ENCODE data around the gene LATS2.
"Not testable (repeated sequence)": the region's sequence is repeated elsewhere in the genome, so short reads cannot be mapped to it uniquely, and the experiment has no call there.

LATS2 gene

DNA sequence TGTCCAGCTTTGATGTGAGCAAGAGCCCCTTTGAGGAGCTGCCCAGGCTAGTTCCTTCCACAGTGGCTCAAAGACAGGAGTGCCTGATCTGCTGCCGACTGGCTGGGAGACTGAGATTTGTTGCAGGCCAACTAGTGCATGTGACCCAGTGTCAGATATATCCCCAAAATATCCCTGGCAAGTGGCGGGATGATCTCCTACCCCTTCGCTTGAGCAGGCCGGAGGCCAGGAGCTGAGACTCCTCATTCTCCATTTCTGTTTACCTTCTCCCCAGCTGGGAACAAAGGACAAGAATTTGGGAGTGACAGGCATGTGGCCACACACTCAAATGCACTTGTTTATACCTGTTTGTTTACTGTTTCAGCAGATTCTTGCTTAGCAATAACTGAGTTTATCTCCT is 121.7 kb downstream of the LATS2 start:
- no peak for DNase-seq (ENCODE audit: extremely low read depth, low read depth)
- TF ChIP-seq, protein P1, sequence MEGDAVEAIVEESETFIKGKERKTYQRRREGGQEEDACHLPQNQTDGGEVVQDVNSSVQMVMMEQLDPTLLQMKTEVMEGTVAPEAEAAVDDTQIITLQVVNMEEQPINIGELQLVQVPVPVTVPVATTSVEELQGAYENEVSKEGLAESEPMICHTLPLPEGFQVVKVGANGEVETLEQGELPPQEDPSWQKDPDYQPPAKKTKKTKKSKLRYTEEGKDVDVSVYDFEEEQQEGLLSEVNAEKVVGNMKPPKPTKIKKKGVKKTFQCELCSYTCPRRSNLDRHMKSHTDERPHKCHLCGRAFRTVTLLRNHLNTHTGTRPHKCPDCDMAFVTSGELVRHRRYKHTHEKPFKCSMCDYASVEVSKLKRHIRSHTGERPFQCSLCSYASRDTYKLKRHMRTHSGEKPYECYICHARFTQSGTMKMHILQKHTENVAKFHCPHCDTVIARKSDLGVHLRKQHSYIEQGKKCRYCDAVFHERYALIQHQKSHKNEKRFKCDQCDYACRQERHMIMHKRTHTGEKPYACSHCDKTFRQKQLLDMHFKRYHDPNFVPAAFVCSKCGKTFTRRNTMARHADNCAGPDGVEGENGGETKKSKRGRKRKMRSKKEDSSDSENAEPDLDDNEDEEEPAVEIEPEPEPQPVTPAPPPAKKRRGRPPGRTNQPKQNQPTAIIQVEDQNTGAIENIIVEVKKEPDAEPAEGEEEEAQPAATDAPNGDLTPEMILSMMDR (IDR thresholded peaks at IDR 0.05; ENCODE audit: low read depth, low read length) = no peak

DNA sequence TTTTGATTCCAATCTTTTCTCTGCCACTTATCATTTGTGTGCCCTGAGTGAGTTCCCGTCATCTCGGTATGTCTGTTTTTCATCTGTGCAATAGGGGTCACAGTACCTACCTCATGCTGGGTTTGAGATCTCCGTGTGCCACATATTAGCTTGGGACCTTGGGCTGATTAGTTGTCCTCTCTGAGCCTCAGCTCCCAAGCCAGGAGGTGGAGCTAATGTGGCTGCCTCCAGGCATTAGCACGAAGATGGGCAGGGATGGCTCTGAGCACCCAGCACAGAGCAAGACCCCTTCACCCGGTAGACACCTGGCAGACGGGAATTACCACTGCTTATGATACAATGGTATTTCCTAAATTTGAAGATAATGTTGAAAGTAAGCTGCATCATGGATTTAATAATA is 123.1 kb downstream of the LATS2 start:
- TF ChIP-seq, protein P1 (IDR thresholded peaks at IDR 0.05; ENCODE audit: low read depth, low read length) = no peak
- no peak for DNase-seq (ENCODE audit: extremely low read depth, low read depth)

DNA sequence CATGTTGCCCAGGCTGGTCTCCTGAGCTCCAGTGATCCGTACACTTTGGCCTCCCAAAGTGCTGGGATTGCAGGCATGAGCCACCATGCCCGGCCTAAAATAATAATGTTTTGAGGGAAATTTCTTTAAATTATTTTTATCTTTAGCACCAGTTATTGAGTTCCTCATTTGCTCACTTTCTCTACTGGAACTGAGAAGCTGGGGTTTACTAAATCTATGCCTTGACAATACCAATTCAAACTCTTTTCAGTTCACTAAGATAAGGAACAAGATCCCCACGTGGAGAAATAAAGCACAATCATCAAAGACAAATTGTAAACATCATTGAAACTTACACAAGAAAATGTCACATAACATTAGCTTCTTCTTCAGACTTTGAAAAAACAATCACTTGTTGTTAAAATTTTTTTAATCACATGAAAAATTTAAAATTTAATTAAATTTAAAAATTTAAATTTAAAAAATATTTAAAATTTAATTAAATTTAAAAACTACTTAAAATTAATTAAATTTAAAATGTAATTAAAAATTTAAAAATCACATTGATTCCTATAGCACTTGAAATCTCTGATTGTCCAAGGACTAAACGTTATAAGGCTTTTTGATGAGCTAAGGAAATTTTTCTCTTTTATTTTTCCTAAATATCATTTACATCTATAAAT is 133.7 kb downstream of the LATS2 start:
- no peak for DNase-seq (ENCODE audit: extremely low read depth, low read depth)
- TF ChIP-seq, protein P1 (IDR thresholded peaks at IDR 0.05; ENCODE audit: low read depth, low read length) = no peak

DNA sequence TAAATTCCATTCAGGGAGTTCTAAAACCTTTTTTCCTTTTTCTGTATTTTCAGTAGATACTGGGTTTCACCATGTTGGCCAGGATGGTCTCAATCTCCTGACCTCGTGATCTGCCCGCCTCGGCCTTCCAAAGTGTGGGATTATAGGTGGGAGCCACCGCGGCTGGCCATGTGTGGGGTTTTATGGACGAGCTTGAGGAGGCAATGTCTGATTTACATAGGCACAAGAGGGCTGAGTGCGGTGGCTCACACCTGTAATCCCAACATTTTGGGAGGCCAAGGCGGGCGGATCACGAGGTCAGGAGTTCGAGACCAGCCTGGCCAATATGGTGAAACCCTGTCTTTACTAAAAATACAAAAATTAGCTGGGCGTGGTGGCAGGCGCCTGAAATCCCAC is 136.0 kb downstream of the LATS2 start:
- not testable (repeated sequence) for DNase-seq (ENCODE audit: extremely low read depth, low read depth)

DNA sequence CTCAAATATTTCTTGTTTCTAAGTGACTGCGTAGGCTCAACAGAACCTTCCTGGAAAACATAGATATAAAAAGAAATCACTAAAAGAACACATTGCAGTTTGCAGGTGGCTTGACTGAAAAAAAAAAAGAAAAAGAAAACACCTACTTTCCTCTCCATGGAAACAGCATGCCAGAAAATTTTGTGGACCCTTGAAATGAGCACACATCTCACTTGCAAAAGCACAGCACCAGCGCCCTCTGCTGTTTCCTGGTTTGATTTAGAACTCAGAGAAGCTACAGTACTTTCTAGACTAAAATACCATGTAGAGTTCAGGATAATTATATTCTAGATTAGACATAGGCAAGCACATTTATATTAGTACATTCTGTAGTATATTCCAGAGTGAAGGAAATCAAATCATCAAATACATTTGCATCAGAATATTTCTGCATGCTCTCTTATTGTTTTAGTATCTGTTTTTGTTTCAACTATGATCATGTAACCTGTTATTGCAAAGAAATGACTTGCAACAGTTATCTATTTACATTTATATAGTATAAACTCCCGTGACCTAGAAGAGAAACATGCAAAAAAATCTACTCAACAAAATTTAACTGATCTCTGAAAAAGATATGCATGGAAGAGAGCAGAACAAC is 136.5 kb downstream of the LATS2 start:
- TF ChIP-seq, protein P1 (IDR thresholded peaks at IDR 0.05; ENCODE audit: low read depth, low read length) = peak; percentile 87
- DNase-seq (ENCODE audit: extremely low read depth, low read depth) = peak; percentile 54

DNA sequence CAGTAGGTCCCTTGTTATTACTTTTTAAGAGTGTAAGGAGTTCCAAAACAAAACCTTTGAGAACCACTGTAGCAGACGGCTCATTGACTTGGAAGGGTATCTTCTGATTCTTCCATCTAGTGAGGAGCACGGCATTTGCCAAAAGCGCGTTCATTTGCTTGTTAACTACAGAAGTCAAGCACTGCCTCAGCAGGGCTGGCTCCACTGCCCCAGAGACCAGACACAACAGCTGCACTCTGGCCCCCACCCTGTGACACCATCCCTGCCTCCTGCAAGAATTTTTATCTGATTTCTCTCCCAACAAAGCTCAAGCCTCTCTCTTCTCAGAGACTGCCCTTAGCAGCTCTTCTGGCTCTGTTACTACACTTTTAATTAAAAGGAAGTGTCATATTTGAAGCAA is 138.1 kb downstream of the LATS2 start:
- TF ChIP-seq, protein P1 (IDR thresholded peaks at IDR 0.05; ENCODE audit: low read depth, low read length) = no peak
- no peak for DNase-seq (ENCODE audit: extremely low read depth, low read depth)
